Stimulated activated CD8-positive, alpha-beta memory T cell treated with anti-CD3 and anti-CD28 coated beads, Interleukin-15, amount 100 ng/mL, for 4 hours (primary cell): ENCODE data around the gene RAP2A.
A peak's percentile ranks its signal among the peaks of the same experiment; 100 is the strongest.

Experiments
- DNase-seq, 2 donors: peaks; one replicate each; pipeline ENCODE4 v3.0.0-alpha.2; 2020; ENCODE audit warnings: low read depth in 2 of 2

The RAP2A gene

DNA sequence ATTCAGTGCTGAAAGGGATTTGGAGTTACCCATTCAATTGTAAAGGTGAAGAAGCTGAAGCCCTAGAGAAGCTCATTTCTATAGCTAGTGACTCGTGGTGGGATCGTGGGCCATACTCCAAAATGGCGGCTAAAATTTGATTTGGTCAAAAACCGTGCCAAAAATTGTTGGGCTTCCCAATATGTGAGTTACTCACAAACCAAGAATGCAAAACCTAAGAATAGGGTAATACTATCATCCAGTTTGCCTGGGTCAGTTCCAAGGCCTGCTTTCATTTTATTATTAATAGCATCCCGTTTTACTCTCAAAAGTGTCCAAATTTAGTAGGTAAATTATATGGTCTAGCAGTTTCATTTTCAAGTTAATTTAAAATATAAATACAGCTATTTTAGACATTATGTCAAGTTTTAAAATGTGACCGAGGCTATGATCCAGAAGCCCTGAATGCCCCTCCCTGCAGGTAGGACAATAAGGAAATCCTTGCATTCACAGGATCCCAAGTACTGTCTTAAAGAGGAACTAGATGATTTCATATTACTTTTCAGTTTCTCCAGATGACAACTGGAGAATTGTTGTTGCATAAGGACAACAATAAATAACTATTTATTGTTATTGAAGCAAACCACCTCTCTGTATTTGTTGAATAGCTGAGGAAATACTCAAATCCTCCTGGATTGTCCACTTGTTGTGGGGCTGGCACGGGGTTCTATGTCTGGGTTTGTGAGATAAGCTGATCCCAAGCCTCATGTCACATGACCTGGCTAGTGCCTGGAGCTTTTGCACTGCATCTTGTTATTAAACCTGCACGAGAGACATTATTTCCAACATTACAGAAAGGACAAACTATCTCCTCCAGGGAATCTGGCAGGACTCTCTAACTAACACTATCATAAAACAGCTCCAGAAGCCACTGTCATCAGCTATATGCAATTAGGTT is 11.6 kb upstream of the RAP2A start:
- no peak for DNase-seq

DNA sequence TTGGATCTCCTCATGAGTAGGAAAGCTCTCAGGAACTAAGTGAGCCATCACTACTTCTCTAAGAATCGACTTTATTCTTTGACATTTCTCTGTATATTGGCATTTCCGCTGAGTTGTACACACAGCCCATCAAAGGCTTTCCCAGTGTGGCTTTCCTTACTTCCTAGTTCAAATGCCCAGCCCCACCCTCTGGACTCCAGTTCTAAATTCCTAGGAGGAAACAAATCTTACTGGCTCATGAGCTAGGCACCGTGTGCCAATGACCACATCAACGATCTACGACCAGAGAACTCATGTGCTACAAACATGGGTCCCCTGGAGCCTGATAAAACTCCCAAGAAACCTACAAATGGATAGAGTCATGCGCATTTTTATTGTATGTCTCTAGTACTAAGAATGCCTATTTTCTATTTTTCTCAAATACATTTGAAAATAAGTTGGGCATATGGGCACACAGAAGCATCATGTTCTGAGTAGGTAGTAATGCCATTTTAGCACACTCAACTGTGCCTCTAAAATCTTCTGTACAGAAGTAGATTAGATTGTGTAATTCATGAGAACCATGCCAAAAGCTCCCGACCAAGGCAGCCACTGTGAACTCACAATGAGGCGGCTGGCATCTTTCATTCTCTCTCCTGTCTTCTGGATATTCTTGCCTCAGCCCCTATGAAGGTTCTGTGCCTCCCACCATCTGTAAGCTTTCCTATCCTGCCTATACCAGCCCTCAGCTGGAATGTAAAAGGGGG is 10.5 kb upstream of the RAP2A start:
- DNase-seq: no peak

DNA sequence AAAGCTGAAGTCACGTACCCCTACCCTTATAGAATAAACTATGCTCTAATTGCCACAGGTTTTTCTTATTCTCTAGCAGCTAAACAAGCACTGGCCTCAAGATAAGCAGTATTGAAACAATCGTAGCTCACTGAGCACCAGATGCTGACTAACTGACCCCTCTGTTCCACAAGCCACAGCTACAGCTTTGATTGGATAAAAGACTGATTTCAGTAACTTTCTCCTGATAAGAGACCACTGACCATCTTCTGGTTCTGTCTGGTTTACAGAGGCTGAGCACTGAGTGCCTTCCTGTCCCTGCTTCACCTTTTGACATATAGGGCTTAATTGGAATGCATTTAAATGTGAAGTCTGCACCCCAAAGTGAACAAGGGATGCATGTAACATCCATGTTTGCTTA is 8.4 kb upstream of the RAP2A start:
- no peak for DNase-seq

DNA sequence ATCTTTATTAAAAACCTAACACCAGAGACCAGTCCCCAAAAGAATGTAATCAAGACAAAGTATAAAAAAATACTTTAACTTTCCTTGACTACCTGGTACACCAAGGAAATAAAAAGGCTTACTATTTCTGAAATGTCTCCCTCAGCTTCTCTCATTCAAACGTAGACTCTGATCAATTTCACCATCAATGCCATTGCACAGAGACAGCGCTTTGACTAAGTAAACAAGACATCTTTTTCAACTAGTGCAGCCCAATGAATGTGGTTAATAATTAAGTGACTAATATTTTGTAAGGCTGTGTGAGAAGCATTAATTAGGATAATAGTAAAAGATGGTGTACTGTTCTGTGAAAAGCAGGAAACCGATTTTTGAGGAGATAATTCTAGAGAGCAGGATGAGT is 7.3 kb upstream of the RAP2A start:
- DNase-seq: no peak

DNA sequence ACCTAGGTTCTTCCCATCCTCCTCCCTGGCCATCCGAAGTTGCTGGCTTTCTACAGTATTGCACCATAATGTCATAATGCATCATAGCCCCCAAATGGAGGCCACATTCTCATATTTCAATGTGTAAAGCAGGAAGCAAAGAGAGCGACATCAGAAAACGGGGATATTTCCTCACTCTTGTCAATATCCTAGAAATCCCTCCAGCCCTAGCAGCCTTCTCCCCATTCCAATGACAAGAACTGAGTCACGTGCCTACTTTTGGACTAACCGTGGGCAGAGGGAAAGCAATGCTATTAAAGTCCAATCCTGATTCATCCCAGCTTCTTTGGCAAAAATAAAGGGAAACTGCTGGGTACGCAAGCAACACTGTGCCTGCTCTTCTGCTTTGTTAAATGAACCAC is 4.3 kb upstream of the RAP2A start:
- DNase-seq: no peak

DNA sequence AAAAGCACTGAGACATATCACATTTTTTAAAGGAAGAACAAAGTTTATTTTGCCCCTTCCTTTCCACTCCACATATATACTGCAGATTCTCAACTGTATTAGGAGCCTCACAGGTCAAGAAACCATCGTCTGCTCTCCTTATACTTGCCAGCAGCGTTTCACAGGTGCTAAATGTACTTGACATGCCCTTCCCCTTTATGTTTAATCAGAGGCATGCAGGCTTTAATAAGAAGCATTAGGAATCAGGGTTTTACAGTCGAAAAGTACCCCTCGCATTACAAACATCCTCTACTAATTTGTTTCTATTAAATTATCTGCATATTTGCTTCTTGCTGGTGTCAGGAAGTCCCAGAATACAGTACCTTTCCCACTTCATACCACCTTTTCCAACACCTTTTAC is 3.7 kb upstream of the RAP2A start:
- no peak for DNase-seq

DNA sequence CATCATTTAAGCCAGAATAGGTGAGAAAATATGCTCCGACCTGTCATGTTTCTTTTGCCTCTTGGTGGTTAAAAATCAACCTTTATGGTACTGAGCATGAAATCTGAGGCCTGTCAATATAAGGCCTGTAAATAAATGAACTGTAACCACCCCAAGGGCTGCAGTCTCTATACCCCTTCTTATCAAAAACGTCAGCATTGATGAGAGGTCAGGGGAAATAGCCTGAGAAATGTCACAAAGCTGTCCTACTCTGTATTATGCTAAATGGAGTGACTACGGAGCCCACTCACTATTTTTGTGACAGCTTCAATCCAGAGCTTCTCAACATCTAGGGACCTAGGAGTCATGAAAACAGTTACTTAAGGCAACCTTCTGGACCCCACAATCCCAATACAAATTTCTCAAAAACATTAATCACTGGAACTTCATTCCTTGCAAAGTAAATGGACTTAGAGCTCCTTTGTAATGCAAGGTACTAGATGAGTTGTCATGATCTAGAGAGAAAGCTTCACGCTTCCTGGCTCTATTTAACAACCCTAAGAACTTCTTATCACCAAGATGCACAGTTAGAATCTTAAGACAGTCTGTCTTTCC is 2.7 kb upstream of the RAP2A start:
- no peak for DNase-seq

DNA sequence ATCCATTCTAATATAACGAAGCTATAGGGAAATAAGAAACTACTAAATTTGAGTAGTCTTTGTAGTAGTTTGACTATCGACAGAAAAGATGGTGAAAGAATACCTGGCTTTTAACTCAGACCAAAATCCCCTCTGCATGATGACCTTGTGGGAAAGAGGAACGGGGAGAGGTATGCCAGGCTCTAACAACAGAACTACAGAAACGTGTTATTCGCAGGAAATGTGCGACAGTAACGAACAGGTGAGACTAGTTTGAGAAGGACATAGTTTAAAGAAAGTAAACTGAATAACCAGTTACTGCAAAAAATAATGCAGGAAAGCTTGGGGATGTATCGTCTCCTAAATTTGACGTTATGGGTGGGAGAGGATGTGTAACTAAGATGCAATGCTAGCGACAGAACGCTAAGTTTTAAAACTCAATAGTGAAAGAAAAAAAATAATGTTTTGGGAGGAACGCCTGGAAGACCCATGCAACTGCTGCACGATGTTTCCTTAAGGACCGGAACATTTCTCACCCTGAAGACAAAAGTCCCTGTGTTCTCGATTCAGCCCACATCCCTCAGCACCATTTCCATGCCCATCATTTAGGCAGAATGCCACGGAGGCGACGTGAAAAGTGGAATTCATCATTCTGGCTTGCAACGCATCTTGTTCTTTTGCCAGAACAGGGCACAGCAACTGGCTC is 1.6 kb upstream of the RAP2A start:
- no peak for DNase-seq

DNA sequence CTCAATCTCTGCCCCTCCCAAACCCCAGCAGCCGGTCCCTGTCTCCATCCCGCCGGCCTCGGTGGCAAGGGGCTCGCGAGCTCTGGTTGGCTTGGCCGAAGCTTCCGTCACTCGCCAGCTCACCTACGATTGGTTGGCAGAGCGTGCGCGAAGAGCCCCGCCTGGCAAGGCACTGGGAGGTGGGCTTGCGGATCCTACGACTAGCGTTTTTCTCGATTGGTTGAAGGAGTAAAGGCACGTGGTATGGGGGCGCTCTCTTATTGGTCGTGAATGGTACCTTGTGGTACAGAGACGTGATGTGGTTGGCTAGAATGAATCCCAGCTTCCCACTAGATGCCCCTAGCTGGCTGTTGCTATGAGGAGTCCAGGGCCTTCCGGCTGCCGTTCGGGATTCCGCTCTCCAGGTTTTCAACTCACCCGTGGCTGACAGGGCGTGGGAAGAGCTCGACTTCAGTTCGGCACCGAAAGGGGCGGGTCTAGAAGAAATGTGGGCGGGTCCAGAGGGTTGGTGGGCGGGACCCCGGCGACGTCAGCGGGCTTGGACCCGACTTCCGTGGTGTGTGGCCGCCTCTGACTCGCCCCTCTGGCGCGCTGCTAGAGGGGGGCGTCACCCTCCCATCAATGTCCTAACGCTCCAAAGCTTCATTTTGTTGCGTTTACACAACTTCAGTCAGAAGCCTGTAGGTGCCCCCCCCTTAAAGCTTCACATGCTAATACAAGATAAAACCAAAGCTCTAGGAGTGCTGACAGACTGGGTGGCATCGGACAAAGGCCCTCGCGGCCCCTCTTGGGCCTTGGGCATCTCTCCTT is 847 bp upstream of the RAP2A start:
- DNase-seq: peak; percentile 95 to 96

DNA sequence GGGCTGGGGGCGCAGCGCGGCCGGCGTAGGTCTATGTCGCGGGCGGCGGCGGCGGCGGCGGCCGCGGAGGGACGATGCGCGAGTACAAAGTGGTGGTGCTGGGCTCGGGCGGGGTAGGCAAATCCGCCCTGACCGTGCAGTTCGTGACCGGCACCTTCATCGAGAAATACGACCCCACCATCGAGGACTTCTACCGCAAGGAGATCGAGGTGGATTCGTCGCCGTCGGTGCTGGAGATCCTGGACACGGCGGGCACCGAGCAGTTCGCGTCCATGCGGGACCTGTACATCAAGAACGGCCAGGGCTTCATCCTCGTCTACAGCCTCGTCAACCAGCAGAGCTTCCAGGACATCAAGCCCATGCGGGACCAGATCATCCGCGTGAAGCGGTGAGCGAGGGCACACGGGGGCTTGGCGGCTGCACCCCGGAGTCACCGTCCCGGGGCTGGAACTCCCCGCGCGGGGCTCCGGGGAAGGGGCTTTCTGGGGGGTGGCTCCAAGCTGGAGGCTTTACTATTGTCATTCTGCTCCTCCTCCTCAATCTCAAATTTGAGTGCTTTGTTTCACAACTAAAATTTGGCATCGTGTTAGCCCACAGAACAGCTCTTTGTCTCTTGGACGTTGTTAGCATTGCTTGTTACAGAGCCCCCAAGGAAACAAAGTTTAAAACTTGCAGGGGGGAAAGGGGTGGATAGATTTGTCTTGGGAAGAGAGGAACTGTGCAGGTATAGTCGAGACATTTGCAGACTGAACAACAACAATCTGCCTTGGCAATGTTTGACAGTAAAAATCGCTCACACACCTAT is 630 bp downstream of the RAP2A start:
- peak in 1 of 2 donors; percentile 19 for DNase-seq

DNA sequence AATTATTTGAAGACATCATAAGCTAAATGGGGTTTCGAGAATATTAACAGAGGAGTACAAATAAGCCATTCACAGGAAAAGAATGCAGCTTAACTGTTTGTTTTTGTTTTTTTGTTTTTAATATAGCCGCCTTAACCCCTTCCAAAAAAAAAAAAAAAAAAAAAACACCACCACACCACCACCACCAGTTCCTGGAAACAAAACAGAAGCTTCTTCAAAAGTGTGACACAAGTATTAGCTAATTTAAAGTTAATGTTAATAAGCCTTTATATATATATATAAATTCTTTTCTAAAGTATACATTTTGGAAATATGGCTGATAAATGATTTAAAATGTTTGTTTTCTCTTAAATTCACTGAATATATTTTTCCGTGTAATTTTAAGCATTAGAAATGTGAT is 1.4 kb downstream of the RAP2A start:
- DNase-seq: no peak

DNA sequence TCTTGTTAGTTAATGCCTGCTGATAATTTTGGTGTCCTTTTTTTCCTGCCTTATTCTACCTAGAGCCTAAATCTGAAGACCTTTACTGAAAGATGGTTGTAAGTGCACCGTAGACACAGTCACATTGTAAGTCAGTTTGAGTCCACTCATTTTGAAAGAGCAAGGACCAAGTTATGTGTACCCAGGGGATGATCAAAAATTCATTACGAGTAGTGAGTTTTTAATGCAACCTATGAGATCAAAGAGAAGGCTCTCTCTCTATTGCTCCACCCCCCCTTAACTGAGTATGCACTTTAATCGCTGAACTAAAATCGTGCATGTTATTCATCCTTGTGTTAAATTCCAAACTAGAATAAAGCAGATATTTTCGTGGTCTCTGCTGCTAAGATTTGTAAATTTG is 1.8 kb downstream of the RAP2A start:
- DNase-seq: no peak

DNA sequence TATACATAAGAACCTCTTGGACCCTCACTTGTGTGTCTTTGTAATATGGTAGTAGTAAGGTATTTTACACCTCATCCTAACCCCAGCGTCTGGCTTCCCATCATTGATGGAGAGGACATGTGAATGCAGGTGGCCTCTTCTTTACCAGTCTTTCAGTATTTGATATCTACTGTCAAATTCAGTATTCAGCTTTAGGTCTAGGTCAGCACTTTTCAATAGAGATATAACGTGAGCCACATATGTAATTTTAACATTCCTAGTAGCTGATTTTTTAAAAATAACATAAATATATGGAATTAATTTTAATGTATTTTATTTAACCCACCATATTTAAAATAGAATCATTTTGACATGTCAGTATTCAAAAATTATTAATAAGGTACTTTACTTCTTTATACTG is 2.9 kb downstream of the RAP2A start:
- DNase-seq: no peak

DNA sequence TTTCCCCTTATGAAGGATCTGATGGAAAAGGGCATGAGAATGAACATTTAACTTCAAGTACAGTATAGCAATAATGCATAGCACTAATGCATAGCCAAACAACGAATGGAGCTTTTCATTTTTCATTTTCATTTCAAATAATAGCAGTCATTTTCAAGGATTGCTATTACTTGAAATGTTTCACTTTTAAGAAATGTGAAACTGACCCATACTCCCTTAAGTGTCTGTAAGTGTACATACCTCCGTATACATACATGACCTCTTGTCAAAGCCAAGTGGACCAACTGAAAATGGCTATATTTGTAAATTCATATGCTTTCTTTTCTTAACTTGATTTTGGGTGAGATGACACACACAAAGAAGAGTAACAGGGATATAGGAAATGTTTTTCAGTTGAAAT is 3.8 kb downstream of the RAP2A start:
- no peak for DNase-seq

DNA sequence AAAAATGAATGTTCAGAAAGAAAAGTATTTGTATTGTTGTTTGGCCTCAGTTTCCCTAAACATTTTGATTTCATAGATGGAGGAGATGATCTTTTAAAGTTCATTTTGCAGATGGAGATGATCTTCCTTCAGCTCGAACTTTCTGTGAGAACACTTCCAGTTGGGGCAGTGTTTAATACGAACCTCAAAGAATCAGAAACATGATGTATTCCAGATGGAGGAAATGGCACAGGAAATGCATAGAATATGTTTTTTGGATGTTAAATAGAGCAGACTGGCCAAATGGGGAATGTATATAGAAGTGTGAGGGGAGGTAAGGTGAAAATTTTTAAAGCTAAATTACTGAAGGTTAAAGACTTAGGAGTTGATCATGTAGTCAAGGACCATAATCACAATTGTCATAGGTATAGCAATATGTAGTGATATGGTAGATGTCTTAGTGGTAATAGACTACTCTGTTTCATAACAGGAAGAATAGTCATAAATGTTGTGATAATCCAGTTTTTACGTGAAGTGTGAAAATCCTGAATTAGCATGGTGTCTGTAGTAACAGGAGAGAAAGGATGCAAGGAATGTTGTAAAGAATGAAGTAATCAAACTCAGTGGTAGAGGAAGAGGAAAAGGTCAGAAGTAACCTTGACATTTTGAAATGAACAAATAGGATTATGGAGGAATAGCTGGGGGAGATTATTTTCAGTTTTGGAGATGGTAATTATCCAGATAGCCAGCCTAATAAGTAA is 5.1 kb downstream of the RAP2A start:
- DNase-seq: no peak

DNA sequence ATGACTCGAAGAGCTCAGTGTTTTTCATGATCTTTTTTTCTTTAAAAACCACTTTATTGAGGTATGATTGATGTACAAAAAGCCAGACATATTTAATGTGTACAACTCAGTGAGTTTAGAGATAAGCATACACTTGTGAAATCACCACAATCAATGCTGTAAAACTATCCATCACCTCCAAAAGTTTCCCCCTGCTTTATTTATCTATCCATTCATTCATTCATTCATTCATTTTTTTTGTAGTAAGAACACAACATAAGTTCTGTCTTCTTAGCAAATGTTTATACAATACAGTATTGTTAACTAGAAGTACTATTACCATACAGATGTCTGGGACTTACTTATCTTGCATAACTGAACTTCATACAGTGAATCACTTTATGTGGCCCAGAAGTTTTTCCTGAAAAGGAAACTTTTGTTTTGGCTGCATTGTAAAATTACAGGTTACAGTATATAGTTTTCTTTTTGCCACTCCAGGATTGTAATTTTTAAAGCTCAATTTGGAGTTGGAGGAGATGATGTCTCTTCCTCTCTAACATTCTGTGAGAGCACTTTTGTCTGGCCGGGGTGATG is 6.7 kb downstream of the RAP2A start:
- no peak for DNase-seq

DNA sequence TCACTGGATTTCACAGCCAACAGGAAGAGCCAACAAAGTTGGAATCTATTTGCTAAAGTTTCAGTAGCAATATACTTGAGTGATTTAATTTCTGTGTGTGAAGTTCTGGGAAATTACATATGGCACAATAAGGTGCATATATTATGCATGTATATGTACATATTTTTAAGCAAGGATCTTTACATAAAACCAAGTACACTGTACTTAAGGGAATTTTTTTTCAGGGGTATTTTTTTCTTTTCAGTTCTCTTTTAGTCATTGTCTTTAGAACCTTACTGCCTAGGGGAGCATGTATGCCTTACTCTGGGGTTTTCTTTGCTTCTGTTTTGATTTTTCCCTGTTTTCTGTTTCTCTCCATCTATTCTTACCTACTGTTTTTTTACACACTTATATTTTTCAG is 7.4 kb downstream of the RAP2A start:
- DNase-seq: no peak

DNA sequence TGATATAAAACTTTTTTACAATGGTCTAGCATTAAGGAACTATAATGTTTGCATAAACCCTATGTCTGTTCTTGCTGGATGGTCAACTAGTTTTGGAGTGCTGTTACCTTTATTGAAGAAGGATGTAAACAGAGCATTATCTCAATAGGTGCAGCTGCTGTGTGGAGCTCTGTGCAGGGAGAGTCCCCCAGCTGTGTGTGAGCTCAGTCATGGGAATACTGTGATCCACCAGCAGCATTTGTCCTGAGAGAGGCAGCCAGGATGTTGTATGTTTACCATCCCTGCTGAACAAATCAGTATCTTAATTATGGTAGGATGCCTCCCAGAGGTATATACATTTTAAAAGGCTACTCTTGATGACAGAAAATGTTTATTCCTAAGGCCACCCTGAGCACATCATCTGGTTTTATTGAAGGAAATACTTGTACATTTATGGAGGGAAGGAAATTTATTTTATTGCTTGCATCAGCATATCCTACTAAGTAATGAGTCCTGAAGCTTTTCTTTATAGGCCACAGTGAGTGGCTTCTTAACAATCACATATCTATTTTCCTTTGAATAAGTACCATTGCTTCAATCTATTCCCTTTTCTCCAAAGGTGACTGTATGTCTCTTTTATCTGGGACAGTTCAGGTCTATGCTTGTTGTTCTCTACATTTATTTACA is 11.7 kb downstream of the RAP2A start:
- no peak for DNase-seq

DNA sequence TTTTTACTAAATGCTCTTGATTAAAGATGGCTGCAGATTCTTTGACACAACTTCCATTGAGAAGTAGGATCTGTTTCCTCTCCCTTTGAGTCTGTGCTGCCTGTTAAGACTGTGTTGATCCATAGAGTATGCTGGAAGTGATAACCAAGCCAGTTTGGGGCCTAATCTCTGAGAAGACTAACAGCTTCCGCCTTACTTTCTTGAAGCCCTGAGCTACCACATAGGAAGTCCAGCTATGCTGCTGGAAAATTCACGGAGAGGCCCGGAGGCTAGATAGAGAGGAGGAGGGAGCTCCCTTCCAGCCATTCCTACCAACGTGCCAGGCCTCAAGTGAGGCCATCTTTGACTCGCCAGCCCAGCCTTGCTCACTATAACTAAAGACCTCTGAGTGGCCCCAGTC is 12.5 kb downstream of the RAP2A start:
- no peak for DNase-seq
